ENCODE data around the gene NAA10. TPM values are rescaled to one million over a fixed set of nuclear protein-coding genes. Genes with fewer than 3 reads are reported as not detected.
A peak's percentile ranks its signal among the peaks of the same experiment; 100 is the strongest.

The NAA10 gene
- total and polyA plus RNA-seq, 2 of the 13 experiments (the other 11 are each of a cell fraction or from before 2014, with no cell fraction given) = 49.2 to 51.7 TPM

DNA sequence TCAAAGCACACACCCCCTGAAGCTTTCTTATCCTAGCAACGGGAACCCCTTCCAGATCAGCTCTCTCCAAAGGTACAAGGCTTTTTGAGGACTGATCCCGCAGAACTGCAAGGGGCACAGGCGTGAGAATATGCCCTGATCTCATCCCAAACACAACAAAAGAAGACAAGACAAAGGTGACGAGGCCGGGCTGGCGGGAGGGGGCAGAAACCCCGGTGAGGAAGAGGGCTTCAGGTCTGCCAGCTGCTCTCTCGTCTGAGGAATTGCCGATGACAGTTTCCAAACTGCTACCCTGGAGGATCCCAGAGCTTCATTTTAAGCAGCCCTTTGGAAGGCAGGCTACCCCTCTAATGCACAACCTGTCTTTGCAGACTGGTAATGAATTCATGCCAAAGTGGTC lies 33.4 kb upstream of the NAA10 start:
- peak overlapping the region; percentile 88 for H3K4me2 ChIP-seq (ENCODE audit: low read depth, low read length)
- no peak overlapping the region for H3K27ac ChIP-seq (ENCODE audit: extremely low read length, insufficient read depth, low read length)
- POLR2A ChIA-PET = interaction anchor here (1.4 to 1.7 kb wide), 3 partner anchors 10 to 45 kb away, joined by 3 to 5 read pairs (median 4); no protein-coding TSS in a partner anchor
- CTCF ChIA-PET (ENCODE audit: low intra/inter-chr PET ratio, low total read pairs) = no interaction called here
- peak overlapping the region in 1 of 3 experiments; percentile 90; a peak in 2 of 6 replicates for H3K4me3 ChIP-seq (replicated peaks in 1 of 3; ENCODE audit: insufficient read depth in 1 of 3, low read depth in 2 of 3, low read length in 3 of 3)
- no peak for ATAC-seq
- H3K9me3 ChIP-seq (ENCODE audit: low read length) = no peaks in the 10 kb centered on the region
- peaks cover 45% of the 10 kb centered on the region for H4K20me1 ChIP-seq (ENCODE audit: insufficient read depth, low read length)
- peaks cover 37% of the 10 kb centered on the region for H3K4me1 ChIP-seq (ENCODE audit: insufficient read depth, low read length)
- H3K36me3 ChIP-seq (replicated peaks in 1 of 2; ENCODE audit: control insufficient read depth in 1 of 2, insufficient read depth in 2 of 2, low read length in 2 of 2) = peaks cover 3 to 29% of the 10 kb centered on the region in 2 experiments; a peak in 4 of 5 replicates
- WGBS (ENCODE audit: low lambda C conversion rate) = 86% methylated on average over 8 of the region's 9 CpGs
- TF ChIP-seq AFF4 (CRISPR knock-in tag; IDR thresholded peaks at IDR 0.05) = no peak
- no peak for TF ChIP-seq ZNF800 (CRISPR knock-in tag; IDR thresholded peaks at IDR 0.05)
- no peak for TF ChIP-seq ZNF329 (CRISPR knock-in tag; IDR thresholded peaks at IDR 0.05; ENCODE audit: low read depth)
- no peak for TF ChIP-seq NFE2 (CRISPR knock-in tag; IDR thresholded peaks at IDR 0.05)
- TF ChIP-seq ZBTB43 (CRISPR knock-in tag; conservative IDR thresholded peaks at IDR 0.05) = no peak
- no peak for TF ChIP-seq ZMYM2 (CRISPR knock-in tag; IDR thresholded peaks at IDR 0.05)
- TF ChIP-seq, protein P1, sequence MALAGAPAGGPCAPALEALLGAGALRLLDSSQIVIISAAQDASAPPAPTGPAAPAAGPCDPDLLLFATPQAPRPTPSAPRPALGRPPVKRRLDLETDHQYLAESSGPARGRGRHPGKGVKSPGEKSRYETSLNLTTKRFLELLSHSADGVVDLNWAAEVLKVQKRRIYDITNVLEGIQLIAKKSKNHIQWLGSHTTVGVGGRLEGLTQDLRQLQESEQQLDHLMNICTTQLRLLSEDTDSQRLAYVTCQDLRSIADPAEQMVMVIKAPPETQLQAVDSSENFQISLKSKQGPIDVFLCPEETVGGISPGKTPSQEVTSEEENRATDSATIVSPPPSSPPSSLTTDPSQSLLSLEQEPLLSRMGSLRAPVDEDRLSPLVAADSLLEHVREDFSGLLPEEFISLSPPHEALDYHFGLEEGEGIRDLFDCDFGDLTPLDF (CRISPR knock-in tag; IDR thresholded peaks at IDR 0.05) = no peak
- no peak for TF ChIP-seq RBM39 (IDR thresholded peaks at IDR 0.05; ENCODE audit: low read depth, low read length, poor library complexity, severe bottlenecking)
- TF ChIP-seq MTF1 (CRISPR knock-in tag; IDR thresholded peaks at IDR 0.05) = no peak
- no peak for TF ChIP-seq ZNF333 (CRISPR knock-in tag; IDR thresholded peaks at IDR 0.05; ENCODE audit: borderline replicate concordance)
- TF ChIP-seq ZNF737 (CRISPR knock-in tag; IDR thresholded peaks at IDR 0.05; ENCODE audit: borderline replicate concordance) = no peak
- H3K9ac ChIP-seq (ENCODE audit: insufficient read depth, low read depth, low read length) = no peak overlapping the region
- in situ Hi-C loops (cut with HindIII; ENCODE audit: extremely low pct_ligation_motif_present, low pct_unique_long_range_greater_than_20kb) = no loop called here
- H3K27me3 ChIP-seq (ENCODE audit: control insufficient read depth in 1 of 2, insufficient read depth in 2 of 2, low read length in 2 of 2) = no peaks in the 10 kb centered on the region; a peak in 1 of 5 replicates
- no TSS peak for BruUV-seq (replicated peaks)
- peaks cover 66% of the 10 kb centered on the region for H3K79me2 ChIP-seq (ENCODE audit: insufficient read depth, low read length)
- DNase-seq (ENCODE audit: low spot score) = no peak
- intact Hi-C loops (cut with micrococcal nuclease; ENCODE audit: unreplicated experiment) = no loop called here
- H2AFZ ChIP-seq (ENCODE audit: low read length) = no peak overlapping the region
- FAIRE-seq = no peak
